Measurements from ENCODE around the gene HMGCS2. TPM values are rescaled to one million over a fixed set of nuclear protein-coding genes. Genes with fewer than 3 reads are reported as not detected.
A peak's percentile ranks its signal among the peaks of the same experiment; 100 is the strongest.

Gene HMGCS2
- total RNA-seq, 2 donors from 2014 or later: not detected

DNA sequence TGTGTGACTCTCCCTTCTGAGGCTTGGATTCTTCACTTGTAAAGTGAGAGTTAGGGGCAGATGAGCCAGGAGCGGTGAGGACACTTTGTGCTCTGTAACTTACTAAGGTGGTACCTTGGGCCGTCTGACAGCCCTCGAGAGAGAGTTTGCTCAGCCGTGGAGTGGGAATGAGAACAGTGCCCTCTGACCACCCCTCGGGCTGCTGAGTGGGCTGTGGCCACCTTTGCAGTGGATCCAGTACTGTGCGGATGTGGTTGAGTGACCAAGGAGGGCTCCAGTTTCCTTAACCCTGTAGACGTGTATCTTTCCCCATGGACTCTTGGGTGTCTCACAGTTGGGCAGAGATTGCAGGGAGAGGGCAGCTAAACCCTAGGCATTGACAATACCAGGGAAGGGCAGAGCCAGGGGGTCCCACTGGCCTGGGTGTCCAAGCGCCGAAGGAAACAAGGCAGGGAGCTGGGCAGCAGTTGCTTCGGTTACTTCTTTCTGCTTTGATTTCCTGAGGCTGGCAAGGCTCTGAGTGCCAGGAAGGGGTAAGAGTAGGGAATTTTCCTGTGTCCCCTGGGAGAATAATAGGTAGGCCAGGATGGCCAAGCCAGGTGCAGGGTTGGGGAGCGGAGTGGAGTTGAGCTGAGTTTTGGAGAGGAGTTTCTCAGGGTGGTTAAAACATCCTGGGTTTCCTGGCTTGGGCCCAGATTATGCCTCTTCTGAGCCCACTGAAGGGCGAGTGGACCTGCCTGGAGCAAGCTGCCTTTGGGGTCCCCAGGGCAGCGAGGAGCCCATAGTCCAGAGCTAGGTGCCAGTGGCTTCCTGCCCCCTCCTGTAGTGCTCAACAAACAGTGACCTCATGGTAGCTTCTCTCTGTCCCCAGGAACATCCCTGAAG lies 27.6 kb downstream of the HMGCS2 start:
- Mint-ChIP-seq H3K9me3 (no peaks in the 10 kb centered on the region), H3K36me3 (ENCODE audit: insufficient read depth in 2 of 2) (peaks cover 4 to 20% of the 10 kb centered on the region in 2 donors), H3K27ac (no peak overlapping the region), H3K4me3 (no peak overlapping the region), H3K4me1 (ENCODE audit: low read depth) (peaks cover 23% of the 10 kb centered on the region), H3K27me3 (ENCODE audit: low read depth) (no peaks in the 10 kb centered on the region)
- no peak for DNase-seq
- ATAC-seq (replicated peaks in 1 of 2): no peak

GRCh38 chr1:119740261-119740660 lies 28.4 kb downstream of the HMGCS2 start:
- H3K27ac Mint-ChIP-seq: no peak overlapping the region
- no peaks in the 10 kb centered on the region for H3K27me3 Mint-ChIP-seq (ENCODE audit: low read depth)
- peaks cover 5 to 24% of the 10 kb centered on the region in 2 donors for H3K36me3 Mint-ChIP-seq (ENCODE audit: insufficient read depth in 2 of 2)
- H3K9me3 Mint-ChIP-seq: no peaks in the 10 kb centered on the region
- no peak overlapping the region for H3K4me3 Mint-ChIP-seq
- H3K4me1 Mint-ChIP-seq (ENCODE audit: low read depth): peaks cover 15% of the 10 kb centered on the region
- ATAC-seq (replicated peaks in 1 of 2) (no peak), DNase-seq (no peak)

- no peaks in the 10 kb centered on the region for H3K27me3 Mint-ChIP-seq (ENCODE audit: low read depth)
- no peak for ATAC-seq (replicated peaks in 1 of 2)
- H3K9me3 Mint-ChIP-seq: no peaks in the 10 kb centered on the region
- no peak overlapping the region for H3K27ac Mint-ChIP-seq
- peaks cover 8 to 29% of the 10 kb centered on the region in 2 donors for H3K36me3 Mint-ChIP-seq (ENCODE audit: insufficient read depth in 2 of 2)
- peaks cover 7% of the 10 kb centered on the region for H3K4me1 Mint-ChIP-seq (ENCODE audit: low read depth)
- DNase-seq: no peak
- no peak overlapping the region for H3K4me3 Mint-ChIP-seq
Measured at GRCh38 chr1:119739150-119739549, 29.6 kb downstream of the HMGCS2 start.

DNA sequence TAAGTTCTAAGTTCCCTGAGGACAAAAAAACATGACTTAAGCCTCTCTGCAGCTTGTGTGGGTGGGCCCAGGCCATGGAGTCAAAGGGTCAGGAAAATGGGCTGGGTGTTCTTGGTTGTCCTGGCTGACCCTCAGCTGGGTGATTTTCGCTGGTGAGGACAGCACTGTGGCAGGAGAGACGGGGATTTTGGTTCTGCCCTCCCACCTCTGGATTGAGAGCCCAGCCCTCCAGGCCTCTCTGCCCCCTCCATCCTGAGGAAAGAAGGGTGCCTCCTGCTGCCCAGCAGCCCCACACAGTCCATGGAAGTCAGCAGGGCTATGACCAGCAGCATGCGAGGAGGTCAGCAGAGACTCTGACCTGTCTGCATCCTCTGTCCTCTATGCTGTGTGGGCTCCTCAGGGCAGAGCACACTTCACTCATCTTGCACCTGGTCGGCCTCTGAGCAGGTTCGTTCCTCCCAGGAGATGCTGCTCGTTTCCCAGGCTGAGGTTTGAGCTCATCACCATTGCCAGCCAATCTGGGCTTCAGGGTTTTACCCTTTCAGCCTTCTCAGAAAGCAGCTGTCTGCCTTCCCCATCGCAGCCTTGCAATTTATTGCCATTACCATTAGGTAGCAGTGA lies 30.5 kb downstream of the HMGCS2 start:
- Mint-ChIP-seq H3K4me1 (ENCODE audit: low read depth) (no peaks in the 10 kb centered on the region), H3K9me3 (no peaks in the 10 kb centered on the region), H3K4me3 (no peak overlapping the region), H3K36me3 (ENCODE audit: insufficient read depth in 2 of 2) (peaks cover 10 to 26% of the 10 kb centered on the region in 2 donors), H3K27ac (no peak overlapping the region), H3K27me3 (ENCODE audit: low read depth) (no peaks in the 10 kb centered on the region)
- DNase-seq (no peak), ATAC-seq (replicated peaks in 1 of 2) (no peak)

GRCh38 chr1:119737040-119737682 lies 31.5 kb downstream of the HMGCS2 start:
- DNase-seq (no peak), ATAC-seq (replicated peaks in 1 of 2) (no peak)
- Mint-ChIP-seq H3K9me3 (no peaks in the 10 kb centered on the region), H3K4me3 (no peak overlapping the region), H3K27ac (no peak overlapping the region), H3K36me3 (ENCODE audit: insufficient read depth in 2 of 2) (peaks cover 10 to 26% of the 10 kb centered on the region in 2 donors), H3K27me3 (ENCODE audit: low read depth) (no peaks in the 10 kb centered on the region), H3K4me1 (ENCODE audit: low read depth) (no peaks in the 10 kb centered on the region)

DNA sequence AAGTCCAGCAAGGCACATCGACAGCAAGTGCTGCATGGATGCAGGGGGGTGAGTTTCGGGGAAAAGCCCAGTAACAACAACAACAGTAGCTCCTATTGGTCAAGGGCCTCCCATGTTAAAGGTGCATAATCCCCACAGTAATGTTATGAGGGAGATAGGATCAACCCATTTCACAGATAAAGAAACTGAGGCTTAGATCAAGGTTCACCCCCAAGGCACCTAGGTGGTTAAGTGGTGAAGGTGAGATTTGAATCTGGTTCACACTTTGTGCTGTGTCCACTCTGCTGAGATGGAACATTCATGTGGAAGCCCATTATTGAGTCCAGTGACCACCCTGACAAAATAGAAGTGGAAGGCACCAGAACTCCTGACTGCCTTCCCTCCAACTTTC lies 32.1 kb downstream of the HMGCS2 start:
- H3K27me3 Mint-ChIP-seq (ENCODE audit: low read depth): no peaks in the 10 kb centered on the region
- H3K9me3 Mint-ChIP-seq: no peaks in the 10 kb centered on the region
- no peak for DNase-seq
- H3K4me1 Mint-ChIP-seq (ENCODE audit: low read depth): no peaks in the 10 kb centered on the region
- H3K27ac Mint-ChIP-seq: no peak overlapping the region
- no peak for ATAC-seq (replicated peaks in 1 of 2)
- peaks cover 10 to 26% of the 10 kb centered on the region in 2 donors for H3K36me3 Mint-ChIP-seq (ENCODE audit: insufficient read depth in 2 of 2)
- no peak overlapping the region for H3K4me3 Mint-ChIP-seq

DNA sequence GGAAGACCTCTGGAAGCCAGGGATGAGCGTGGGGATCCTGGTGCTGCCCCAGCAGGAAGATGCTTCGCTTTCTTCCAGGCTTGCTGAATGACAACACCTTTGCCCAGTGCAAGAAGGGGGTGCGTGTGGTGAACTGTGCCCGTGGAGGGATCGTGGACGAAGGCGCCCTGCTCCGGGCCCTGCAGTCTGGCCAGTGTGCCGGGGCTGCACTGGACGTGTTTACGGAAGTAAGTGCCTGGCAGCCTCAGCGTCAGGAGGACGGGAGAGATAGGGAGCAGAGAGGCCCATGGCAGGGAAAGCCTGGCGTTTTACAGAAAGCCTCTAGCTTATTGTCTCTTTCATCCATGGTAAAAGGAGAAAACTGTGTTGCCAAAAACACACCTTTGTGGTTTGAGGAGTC lies 33.5 kb downstream of the HMGCS2 start:
- Mint-ChIP-seq H3K4me3 (no peak overlapping the region), H3K4me1 (ENCODE audit: low read depth) (no peaks in the 10 kb centered on the region), H3K27ac (peak overlapping the region; percentile 2), H3K36me3 (ENCODE audit: insufficient read depth in 2 of 2) (peaks cover 10 to 31% of the 10 kb centered on the region in 2 donors), H3K27me3 (ENCODE audit: low read depth) (no peaks in the 10 kb centered on the region), H3K9me3 (no peaks in the 10 kb centered on the region)
- ATAC-seq (replicated peaks in 1 of 2): no peak
- no peak for DNase-seq

DNA sequence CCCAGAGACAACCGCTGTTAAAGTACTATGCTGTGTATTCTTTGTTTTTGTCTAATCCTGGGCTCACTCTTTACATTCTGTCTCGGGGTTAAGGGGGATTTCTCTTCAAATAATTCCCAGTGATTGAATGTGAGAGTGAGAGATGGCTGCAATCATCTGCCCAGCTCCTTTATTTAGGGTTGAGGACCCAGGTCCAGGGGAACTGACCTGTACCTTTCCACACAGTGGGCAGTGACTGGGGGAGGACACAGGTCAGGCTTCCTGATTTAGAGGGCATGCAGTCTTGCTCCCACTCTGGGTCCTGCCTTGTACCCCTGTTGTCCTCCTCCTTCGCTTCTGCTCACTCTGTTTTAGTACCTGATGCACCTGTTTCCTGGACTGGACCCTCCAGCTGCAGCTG lies 35.0 kb downstream of the HMGCS2 start:
- ATAC-seq (replicated peaks in 1 of 2) (no peak), DNase-seq (no peak)
- H3K4me1 Mint-ChIP-seq (ENCODE audit: low read depth): no peaks in the 10 kb centered on the region
- H3K4me3 Mint-ChIP-seq: no peak overlapping the region
- H3K36me3 Mint-ChIP-seq (ENCODE audit: insufficient read depth in 2 of 2): peaks cover 13 to 34% of the 10 kb centered on the region in 2 donors
- H3K27ac Mint-ChIP-seq: no peak overlapping the region
- no peaks in the 10 kb centered on the region for H3K27me3 Mint-ChIP-seq (ENCODE audit: low read depth)
- H3K9me3 Mint-ChIP-seq: no peaks in the 10 kb centered on the region

DNA sequence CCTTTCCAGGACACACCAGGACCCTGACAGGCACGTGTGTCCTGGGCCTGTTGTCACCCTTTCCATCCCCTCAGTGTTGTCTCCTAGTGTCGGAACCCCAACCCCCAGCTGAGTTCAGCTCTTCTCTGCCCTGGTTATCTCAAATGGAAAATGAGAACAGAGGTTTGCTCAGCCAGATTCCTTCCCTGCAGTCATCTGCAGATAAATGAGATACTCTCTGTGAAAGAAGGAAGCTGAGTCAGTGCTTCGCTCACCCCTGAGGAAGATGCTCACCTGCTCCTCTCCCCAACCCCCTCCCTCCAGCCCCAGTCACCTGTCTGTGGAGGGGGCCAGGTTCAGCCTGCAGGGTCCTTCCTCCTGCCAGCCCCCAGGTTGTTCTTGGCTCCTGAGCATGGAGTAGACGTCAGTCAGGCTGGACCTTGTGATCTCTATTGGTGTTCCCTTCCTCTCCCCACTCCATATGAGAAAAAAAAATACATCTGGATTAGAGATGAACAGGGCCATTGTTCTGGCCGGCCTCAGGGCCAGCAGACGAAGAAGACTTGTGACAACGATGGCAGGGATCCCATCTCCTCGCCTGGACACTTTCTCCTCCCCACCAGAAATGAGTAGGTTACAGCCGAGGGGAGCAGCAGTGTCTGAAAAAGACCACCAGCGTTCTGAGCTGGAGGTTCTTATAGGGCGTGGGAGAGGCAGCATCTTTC lies 36.1 kb downstream of the HMGCS2 start:
- no peaks in the 10 kb centered on the region for H3K4me1 Mint-ChIP-seq (ENCODE audit: low read depth)
- H3K4me3 Mint-ChIP-seq: no peak overlapping the region
- H3K36me3 Mint-ChIP-seq (ENCODE audit: insufficient read depth in 2 of 2): peaks cover 11 to 40% of the 10 kb centered on the region in 2 donors

DNA sequence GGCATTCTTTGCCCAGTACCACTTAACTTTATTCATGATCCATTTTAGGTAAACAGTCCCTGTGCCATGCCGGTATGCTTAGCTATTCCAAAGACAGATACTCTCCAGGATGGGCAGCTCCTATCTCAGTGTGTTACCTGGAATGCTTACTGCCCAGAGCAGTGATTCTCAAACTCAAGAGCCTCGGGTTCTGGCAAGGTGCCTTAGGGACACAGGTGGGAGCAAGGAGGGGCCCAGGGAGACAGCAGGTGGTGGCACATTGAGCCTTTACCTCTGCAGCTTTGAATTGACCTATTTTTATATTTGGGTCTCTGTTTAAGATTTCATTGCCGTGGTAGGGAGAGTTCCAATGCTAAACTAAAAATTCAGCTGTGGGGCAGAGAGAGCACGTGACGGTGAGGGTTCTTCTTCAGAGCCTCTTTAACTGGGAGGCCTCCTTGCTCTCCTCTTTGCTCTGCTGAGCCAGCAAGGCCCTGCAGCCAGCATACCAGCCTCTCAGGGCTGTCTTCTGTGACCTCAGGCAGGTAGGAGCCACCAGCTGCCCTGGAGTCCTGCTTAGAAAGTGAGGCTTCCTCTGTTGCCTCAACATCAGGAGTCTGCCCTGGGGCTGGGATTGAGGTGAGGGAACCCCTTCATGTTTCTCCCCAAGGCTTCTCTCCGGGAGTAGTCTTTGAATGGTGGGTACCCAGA lies 36.8 kb downstream of the HMGCS2 start:
- Mint-ChIP-seq H3K27ac (no peak overlapping the region), H3K4me3 (no peak overlapping the region), H3K9me3 (no peaks in the 10 kb centered on the region), H3K36me3 (ENCODE audit: insufficient read depth in 2 of 2) (peaks cover 12 to 45% of the 10 kb centered on the region in 2 donors), H3K27me3 (ENCODE audit: low read depth) (no peaks in the 10 kb centered on the region), H3K4me1 (ENCODE audit: low read depth) (no peaks in the 10 kb centered on the region)
- ATAC-seq (replicated peaks in 1 of 2) (no peak), DNase-seq (no peak)

More for the DNA sequence above, 36.1 kb downstream of the HMGCS2 start:
- Mint-ChIP-seq H3K27me3 (ENCODE audit: low read depth) (no peaks in the 10 kb centered on the region), H3K9me3 (no peaks in the 10 kb centered on the region), H3K27ac (no peak overlapping the region)
- ATAC-seq (replicated peaks in 1 of 2) (no peak), DNase-seq (no peak)

DNA sequence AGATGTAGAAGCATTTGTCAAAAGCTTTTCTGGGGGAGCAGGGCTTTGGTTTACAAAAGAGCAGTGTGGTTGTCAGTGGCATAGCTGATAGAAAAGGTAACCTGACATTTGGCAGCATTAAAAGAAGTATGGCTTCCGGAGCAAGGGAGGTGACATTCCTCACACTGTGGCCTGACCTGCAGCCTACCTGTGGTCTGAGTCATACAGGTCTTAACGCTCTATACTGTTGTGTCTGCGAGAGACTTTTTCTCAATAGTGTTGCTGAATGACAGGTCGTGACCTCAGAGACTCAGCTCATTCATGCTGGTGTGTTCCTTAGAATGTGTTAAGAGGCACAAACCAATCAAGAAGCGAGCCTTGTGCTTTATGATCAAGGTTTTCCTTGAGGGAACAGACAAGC lies 37.6 kb downstream of the HMGCS2 start:
- no peaks in the 10 kb centered on the region for H3K27me3 Mint-ChIP-seq (ENCODE audit: low read depth)
- H3K4me3 Mint-ChIP-seq: no peak overlapping the region
- no peak overlapping the region for H3K27ac Mint-ChIP-seq
- no peak for DNase-seq
- peaks cover 12 to 46% of the 10 kb centered on the region in 2 donors for H3K36me3 Mint-ChIP-seq (ENCODE audit: insufficient read depth in 2 of 2)
- H3K9me3 Mint-ChIP-seq: no peaks in the 10 kb centered on the region
- no peaks in the 10 kb centered on the region for H3K4me1 Mint-ChIP-seq (ENCODE audit: low read depth)
- ATAC-seq (replicated peaks in 1 of 2): no peak

DNA sequence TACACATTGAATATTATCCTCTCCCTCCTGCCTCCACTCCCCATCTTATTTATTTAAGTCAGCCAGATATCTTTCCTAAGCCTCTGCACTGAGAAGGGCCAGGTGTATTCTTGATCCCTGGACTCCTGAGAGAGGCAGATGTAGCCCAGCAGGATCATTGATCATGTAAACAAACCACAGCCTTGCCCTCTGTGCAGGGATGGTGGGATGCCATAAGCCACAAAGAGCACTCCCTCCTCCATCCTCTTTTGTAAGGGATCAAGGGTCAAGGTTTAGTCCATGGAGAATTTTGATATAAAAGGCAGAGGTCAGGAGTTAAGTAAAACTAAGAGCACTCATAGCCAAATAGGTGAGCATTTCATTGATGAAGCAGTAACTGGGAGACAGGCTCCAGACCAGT lies 39.7 kb downstream of the HMGCS2 start:
- no peak for DNase-seq
- Mint-ChIP-seq H3K4me1 (ENCODE audit: low read depth) (no peaks in the 10 kb centered on the region), H3K27ac (no peak overlapping the region), H3K9me3 (no peaks in the 10 kb centered on the region), H3K4me3 (no peak overlapping the region), H3K36me3 (ENCODE audit: insufficient read depth in 2 of 2) (peaks cover 11 to 49% of the 10 kb centered on the region in 2 donors), H3K27me3 (ENCODE audit: low read depth) (no peaks in the 10 kb centered on the region)
- ATAC-seq (replicated peaks in 1 of 2): no peak
